D341Med (cell line): ENCODE measurements around the gene WASF2.
"Not testable (repeated sequence)": the region's sequence is repeated elsewhere in the genome, so short reads cannot be mapped to it uniquely, and the experiment has no call there.

ENCODE experiments used
- DNase-seq: peaks from one replicate; pipeline ENCODE4 v3.0.0; 2012; ENCODE audit warnings: low spot score

The WASF2 gene

DNA sequence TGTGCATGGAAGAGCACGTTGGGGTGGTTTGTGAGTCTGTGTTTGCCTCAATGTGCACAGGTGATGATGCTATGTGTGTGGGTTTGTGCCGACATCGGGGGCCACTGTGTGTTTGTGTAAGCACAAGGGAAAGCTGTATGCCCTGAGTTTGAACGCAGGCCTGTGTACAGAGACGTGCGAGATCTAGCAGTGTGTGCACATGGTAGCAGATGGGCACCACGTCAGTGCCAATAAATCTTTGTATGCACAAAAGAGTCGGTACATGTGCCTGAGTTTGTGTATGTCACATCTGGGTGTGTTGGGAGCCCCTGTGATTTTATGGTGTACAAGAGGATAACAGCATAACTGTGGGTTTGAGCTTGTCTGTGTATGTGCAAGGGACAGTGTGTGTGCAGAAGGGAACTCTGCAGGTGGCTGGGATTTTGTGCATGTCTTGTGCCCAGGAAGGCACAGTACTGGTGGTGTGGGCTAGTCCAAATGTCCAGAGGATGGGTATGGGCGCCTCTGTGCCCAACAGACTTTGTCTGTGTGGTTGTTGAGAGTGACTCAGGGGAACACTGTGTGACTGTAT is 32.0 kb upstream of the WASF2 start:
- DNase-seq, result no peak

- DNase-seq, result no peak
Observed at GRCh38 chr1:27521336-27521831, 31.4 kb upstream of the WASF2 start.

DNA sequence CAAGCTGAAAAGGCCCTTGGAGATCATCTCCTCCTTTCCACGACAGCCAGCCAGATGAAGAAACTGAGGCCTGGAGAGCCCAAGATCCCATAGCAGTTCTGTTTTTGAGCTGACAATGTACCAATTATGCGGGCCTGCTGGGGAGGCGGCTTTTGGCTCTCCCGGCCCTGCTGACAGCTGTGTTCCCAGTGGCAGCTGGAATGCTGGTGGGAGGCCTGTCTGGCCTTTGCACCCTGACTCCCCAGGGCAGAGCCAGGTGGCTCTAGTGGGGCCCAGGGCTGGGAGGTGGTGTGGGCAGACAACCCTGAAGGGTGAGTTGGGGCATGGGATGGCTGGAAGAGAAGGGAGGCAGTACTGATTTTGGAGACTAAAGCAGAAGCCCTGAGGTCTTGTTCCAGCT is 30.7 kb upstream of the WASF2 start:
- DNase-seq, result no peak

- DNase-seq, result no peak
Observed at GRCh38 chr1:27519331-27520258, 29.6 kb upstream of the WASF2 start.

GRCh38 chr1:27518808-27519207 is 28.8 kb upstream of the WASF2 start:
- DNase-seq, result no peak

- DNase-seq, result no peak
Observed at GRCh38 chr1:27517907-27518718, 28.1 kb upstream of the WASF2 start.

- DNase-seq, result no peak
Observed at GRCh38 chr1:27517301-27517700, 27.3 kb upstream of the WASF2 start.

GRCh38 chr1:27515626-27516025 is 25.7 kb upstream of the WASF2 start:
- DNase-seq, result peak; percentile 9

DNA sequence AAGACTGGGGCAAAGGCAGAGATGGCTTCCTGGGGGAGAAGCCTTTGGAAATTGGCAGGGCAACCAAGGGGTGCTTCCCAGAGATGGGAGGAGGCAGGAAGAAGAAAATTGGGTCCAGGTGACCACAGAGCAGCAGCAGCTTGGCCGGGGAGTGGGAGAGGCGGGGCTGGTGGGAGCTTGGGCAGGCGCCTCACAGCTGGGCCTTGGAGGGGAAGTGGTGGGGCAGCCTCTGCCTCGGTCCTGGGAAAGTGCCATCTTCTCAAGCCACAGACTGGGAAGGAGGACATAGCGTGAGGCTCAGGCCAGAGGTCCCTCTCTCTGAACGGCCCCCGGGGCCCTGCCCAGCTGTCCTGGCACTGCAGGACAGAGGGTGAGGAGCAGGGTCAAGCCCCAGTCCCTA is 24.0 kb upstream of the WASF2 start:
- no peak for DNase-seq

GRCh38 chr1:27513528-27513927 is 23.6 kb upstream of the WASF2 start:
- peak; percentile 8 for DNase-seq

DNA sequence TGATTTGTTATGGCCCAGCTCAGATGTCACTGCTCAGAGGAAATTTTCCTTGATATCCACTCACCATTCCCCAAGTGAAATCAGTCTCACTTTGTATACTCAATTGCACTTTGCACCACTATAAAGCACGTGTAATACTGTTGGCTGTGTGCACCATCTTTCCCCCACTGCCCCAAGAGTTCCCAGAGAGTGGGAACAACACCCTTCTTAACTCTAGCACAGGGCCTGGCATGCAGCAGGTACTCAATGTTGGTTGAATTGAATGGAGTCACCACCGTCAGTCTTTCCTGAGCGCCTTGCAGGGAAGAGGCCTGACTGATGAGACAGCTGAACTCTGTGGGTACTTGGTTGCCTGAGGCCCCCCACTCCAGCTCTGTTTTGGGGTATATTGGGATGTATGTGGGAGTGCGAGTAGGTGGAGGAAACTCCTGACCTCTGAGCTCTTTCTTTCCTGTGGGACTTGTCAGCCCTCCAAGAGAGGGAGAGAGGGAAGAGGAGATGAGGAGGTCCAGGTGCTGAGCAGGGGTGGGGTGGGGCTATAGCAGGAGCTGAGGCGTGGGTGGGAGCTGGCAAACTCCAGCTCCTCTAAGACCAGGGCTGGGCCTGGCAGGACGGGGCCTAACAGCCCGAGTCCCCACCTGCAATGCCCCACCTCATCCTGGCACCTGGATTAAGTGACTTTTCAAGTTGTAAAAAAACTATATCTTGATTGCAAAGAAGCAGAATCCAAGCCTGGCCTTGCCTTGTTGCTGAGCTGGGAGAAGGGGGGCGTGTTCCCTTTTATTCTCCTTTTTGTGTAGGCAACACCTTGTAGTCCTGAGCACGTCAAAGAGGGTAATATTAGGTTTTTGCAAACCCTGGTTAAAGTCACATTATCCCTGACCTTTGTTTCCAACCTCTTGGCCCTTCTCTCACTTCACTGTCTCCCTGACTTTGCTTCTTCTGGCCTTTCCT is 19.4 kb upstream of the WASF2 start:
- DNase-seq, result peak; percentile 15

DNA sequence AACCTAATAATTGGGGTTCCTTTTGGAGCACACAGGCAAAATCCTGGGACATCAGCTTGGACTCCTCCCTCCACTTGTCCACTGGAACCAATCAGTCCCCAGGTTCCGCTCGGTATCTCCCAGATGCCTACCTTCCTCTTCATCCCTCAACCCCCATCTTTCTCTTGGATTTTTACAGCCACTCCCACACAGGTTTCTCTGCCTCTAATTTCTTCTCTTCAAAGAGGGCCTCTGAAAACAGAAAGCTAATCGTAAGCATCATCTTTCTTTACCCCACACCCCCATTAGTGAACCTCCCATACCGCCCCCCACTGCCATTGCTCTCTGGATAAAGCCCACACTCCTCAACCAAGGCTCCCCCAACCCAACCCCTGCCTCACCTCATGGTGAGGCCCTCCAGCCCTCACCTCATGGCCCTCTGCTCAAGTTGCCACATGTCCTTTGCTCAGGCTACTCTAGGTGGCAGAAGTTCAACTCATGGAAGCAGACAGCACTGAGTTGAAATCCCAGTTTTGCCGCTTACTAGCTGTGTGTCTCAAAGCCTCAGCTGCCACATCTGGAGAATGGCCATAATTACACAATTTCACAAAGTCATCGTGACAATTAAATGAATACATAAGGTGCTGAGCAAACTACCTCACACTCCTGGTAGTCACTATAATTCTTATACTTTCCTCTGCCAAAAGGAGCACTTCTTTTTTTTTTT is 18.1 kb upstream of the WASF2 start:
- no peak for DNase-seq

DNA sequence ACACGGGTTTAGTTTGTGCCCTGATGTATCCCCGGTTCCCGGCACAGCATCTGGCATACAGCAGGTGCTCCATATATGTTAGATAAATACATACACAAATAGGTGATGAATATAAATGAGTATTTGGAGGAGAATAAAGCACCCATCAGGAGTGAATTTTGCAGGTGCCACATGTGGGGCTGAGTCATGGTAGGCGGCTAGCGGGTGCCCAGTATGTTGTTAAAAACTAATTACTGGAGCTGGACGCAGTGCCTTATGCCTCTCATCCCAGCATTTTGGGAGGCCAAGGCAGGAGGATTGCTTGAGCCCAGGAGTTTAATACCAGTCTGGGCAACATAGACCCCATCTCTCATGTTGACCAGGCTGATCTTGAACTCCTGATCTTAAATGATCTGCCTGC is 16.7 kb upstream of the WASF2 start:
- DNase-seq, result no peak

GRCh38 chr1:27505420-27505680 is 15.4 kb upstream of the WASF2 start:
- DNase-seq, result no peak

- DNase-seq, result no peak
Observed at GRCh38 chr1:27504588-27505419, 14.8 kb upstream of the WASF2 start.

DNA sequence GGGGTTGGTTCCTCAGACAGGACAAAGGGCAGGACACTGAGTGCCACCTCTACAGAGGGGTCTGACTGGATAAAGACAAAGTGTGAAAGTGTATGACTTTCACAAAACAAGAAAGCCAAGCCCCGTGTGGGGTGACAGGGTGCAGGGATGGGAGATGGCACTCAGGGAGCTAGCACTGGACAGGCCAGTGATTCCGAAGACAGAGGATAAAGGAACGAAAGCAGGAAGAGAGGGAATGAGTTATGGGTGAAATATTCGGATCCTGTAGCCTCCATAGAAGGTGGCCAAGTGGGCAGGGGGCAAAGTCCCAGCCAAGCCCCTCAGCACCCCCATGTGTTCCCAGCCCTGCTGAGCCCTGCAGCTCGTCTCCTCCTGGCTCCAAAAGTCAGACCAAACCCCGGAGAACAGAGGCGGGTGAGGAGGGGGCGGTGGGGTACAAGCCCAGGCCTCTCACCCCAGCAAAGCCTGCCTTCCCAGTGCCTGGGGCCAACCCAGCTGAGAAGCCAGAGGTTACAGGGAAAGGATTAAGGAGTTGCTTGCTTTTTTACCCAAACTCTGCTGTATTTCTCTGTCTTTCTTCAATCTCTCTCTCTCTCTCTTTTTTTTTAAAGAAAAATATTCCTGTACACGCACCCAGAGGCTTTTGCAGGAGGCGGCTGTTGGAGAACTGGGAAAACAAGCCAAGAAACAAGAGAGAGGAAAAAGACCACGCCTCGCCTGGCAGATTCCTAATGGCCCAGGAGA is 14.0 kb upstream of the WASF2 start:
- DNase-seq, result no peak

DNA sequence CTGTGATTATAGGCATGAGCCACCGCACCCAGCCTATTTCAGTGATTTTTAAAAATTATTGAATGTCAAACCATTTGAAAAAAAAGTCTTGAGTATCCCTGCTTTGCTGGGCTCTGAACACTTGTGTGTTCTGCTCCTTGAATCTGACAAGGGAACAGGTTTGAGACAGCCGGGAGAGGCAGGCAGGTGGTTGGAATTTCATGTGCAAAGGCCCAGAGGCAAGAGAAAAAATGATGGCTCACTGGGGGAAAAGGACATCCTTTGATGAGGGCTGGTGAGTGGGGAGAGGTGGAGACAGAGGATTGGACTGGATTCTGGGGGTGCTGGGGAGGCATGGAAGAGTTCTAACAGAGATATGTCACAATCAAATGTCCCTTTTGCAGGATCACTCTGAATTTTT is 13.1 kb upstream of the WASF2 start:
- no peak for DNase-seq

DNA sequence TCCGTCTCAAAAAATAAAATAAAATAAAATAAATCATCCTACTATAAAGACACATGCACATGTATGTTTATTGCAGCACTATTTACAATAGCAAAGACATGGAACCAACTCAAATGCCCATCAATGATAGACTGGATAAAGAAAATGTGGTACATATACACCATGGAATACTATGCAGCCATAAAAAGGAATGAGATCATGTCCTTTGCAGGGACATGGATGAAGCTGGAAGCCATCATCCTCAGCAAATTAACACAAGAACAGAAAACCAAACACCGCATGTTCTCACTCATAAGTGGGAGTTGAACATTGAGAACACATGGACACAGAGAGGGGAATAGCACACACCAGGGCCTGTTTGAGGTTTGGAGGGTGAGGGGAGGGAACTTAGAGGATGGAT is 11.2 kb upstream of the WASF2 start:
- DNase-seq, result not testable (repeated sequence)

DNA sequence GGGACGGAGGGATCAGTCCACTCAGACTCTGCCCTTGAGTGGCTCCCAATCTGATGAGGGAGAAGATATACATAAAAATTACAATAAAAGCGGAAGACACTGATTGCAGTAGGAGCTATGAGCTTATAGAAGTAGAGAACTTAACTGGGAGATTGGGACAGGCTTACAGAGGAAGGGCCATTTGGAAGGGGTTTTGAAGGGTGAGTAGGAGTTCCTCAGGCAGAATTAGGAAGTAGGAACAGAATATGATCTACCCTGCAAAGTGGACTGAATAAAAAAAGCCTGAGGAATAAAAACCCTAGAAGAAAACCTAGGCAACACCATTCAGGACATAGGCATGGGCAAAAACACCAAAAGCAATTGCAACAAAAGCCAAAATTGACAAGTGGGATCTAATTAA is 9.2 kb upstream of the WASF2 start:
- no peak for DNase-seq
